SH-SY5Y (cell line): Measurements from ENCODE around the gene GAPDH.

Source experiments
- GATA2 ChIP-seq: IDR thresholded peaks from 2 replicates; pipeline ENCODE4 v1.6.1; 2011; ENCODE audit warnings: mild to moderate bottlenecking, low read depth, low read length
- GATA3 ChIP-seq: IDR thresholded peaks from 2 replicates; pipeline ENCODE4 v1.6.1; 2011; ENCODE audit warnings: low read depth, mild to moderate bottlenecking, low read length, moderate library complexity

- TF ChIP-seq GATA2, result no peak
- no peak for TF ChIP-seq GATA3
Observed at GRCh38 chr12:6539314-6539682, 5.0 kb downstream of the GAPDH start.
